ENCODE measurements around the gene ESR2. TPM values are rescaled to one million over a fixed set of nuclear protein-coding genes. Genes with fewer than 3 reads are reported as not detected.
"Not testable (repeated sequence)": the region's sequence is repeated elsewhere in the genome, so short reads cannot be mapped to it uniquely, and the experiment has no call there.

Gene ESR2
- total RNA-seq, 1 experiment from 2014 or later = 0.47 TPM

- H3K27me3 Mint-ChIP-seq (ENCODE audit: insufficient read depth, unreplicated experiment) = no peaks in the 10 kb centered on the region
- intact Hi-C loops (cut with micrococcal nuclease) = loop anchor here (1.0 kb wide), 3 partner anchors 73 to 263 kb away; no protein-coding TSS in a partner anchor
- no peak overlapping the region for H3K27ac Mint-ChIP-seq (ENCODE audit: low read depth, unreplicated experiment)
- BruUV-seq (replicated peaks) = no TSS peak
- peak; percentile 44 for DNase-seq (ENCODE audit: unreplicated experiment)
- no peak overlapping the region for H3K4me3 Mint-ChIP-seq (ENCODE audit: unreplicated experiment)
- H3K36me3 Mint-ChIP-seq (ENCODE audit: insufficient read depth, unreplicated experiment) = peaks cover 6% of the 10 kb centered on the region
- ChIA-PET CTCF (interaction anchor here (0.5 to 1.5 kb wide), 9 partner anchors 13 to 240 kb away, joined by 3 to 6 read pairs (median 3); no protein-coding TSS in a partner anchor), POLR2A (interaction anchor here (0.7 to 1.8 kb wide), 6 partner anchors 14 to 270 kb away, joined by 3 to 7 read pairs (median 4); no protein-coding TSS in a partner anchor)
- peaks cover 12% of the 10 kb centered on the region for H3K9me3 Mint-ChIP-seq (ENCODE audit: unreplicated experiment)
- H3K4me1 Mint-ChIP-seq (ENCODE audit: insufficient read depth, unreplicated experiment) = peaks cover 9% of the 10 kb centered on the region
- TF ChIP-seq, protein P1, sequence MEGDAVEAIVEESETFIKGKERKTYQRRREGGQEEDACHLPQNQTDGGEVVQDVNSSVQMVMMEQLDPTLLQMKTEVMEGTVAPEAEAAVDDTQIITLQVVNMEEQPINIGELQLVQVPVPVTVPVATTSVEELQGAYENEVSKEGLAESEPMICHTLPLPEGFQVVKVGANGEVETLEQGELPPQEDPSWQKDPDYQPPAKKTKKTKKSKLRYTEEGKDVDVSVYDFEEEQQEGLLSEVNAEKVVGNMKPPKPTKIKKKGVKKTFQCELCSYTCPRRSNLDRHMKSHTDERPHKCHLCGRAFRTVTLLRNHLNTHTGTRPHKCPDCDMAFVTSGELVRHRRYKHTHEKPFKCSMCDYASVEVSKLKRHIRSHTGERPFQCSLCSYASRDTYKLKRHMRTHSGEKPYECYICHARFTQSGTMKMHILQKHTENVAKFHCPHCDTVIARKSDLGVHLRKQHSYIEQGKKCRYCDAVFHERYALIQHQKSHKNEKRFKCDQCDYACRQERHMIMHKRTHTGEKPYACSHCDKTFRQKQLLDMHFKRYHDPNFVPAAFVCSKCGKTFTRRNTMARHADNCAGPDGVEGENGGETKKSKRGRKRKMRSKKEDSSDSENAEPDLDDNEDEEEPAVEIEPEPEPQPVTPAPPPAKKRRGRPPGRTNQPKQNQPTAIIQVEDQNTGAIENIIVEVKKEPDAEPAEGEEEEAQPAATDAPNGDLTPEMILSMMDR (IDR thresholded peaks at IDR 0.05; ENCODE audit: unreplicated experiment) = peak; percentile 65
These were observed 254.1 kb downstream of the ESR2 start for GRCh38 chr14:64040044-64040443.

DNA sequence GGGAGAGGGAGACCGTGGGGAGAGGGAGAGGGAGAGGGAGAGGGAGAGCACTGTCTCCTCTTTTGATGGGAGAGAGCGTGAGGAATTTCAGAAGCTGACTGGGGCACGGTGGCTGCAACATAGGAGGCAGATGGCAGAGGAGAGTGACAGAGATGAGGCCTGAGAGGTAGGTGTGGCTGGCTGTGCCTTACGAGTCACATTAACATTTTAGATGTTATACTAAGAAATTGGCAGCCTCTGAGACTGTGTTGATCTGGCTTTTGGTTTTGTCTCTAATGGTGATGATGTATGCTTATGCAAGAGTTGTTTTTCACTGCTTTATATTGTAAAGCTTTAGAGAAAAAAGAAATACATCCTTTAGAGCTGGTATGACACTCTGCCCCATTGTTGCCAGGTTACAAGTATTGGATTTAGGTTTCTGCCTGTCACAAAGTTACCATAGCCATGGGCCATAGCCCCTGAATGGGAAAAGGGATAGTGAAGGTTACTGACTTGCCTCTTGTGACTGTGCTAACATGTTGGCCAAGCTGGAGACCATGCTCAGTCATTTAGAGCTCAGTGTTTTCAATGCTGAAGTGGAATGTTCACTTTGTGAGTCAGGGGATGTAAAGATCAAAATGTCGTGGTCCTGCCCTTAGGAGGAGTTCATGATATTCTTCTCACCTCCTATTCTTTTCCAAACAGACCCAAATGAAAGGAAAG is 255.2 kb downstream of the ESR2 start:
- peak overlapping the region; percentile 57 for H3K27ac Mint-ChIP-seq (ENCODE audit: low read depth, unreplicated experiment)
- no peaks in the 10 kb centered on the region for H3K27me3 Mint-ChIP-seq (ENCODE audit: insufficient read depth, unreplicated experiment)
- H3K9me3 Mint-ChIP-seq (ENCODE audit: unreplicated experiment) = peaks cover 12% of the 10 kb centered on the region
- H3K4me3 Mint-ChIP-seq (ENCODE audit: unreplicated experiment) = no peak overlapping the region
- H3K4me1 Mint-ChIP-seq (ENCODE audit: insufficient read depth, unreplicated experiment) = peaks cover 9% of the 10 kb centered on the region
- TF ChIP-seq, protein P1 (IDR thresholded peaks at IDR 0.05; ENCODE audit: unreplicated experiment) = no peak
- intact Hi-C loops (cut with micrococcal nuclease) = no loop called here
- H3K36me3 Mint-ChIP-seq (ENCODE audit: insufficient read depth, unreplicated experiment) = peaks cover 6% of the 10 kb centered on the region
- no peak for DNase-seq (ENCODE audit: unreplicated experiment)
- no TSS peak for BruUV-seq (replicated peaks)
- POLR2A ChIA-PET = interaction anchor here (0.6 to 1.4 kb wide), 6 partner anchors 20 to 271 kb away, joined by 3 to 7 read pairs (median 4); no protein-coding TSS in a partner anchor
- CTCF ChIA-PET = interaction anchor here (0.7 to 1.5 kb wide), 7 partner anchors 15 to 239 kb away, joined by 3 to 6 read pairs (median 4); no protein-coding TSS in a partner anchor

DNA sequence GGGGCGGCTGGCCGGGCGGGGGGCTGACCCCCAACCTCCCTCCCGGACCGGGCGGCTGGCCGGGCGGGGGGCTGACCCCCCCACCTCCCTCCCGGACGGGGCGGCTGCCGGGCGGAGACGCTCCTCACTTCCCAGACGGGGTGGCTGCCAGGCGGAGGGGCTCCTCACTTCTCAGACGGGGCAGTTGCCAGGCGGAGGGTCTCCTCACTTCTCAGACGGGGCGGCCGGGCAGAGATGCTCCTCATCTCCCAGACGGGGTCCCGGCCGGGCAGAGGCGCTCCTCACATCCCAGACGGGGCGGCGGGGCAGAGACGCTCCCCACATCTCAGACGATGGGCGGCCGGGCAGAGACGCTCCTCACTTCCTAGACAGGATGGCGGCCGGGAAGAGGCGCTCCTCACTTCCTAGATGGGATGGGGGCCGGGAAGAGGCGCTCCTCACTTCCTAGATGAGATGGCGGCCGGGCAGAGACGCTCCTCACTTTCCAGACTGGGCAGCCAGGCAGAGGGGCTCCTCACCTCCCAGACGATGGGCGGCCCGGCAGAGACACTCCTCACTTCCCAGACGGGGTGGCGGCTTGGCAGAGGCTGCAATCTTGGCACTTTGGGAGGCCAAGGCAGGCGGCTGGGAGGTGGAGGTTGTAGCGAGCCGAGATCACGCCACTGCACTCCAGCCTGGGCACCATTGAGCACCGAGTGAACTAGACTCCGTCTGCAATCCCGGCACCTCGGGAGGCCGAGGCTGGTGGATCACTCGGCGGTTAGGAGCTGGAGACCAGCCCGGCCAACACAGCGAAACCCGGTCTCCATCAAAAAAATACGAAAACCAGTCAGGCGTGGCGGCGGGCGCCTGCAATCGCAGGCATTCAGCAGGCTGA is 256.1 kb downstream of the ESR2 start:
- H3K9me3 Mint-ChIP-seq (ENCODE audit: unreplicated experiment) = peaks cover 11% of the 10 kb centered on the region
- H3K36me3 Mint-ChIP-seq (ENCODE audit: insufficient read depth, unreplicated experiment); H3K4me3 Mint-ChIP-seq (ENCODE audit: unreplicated experiment); BruUV-seq (replicated peaks); H3K27me3 Mint-ChIP-seq (ENCODE audit: insufficient read depth, unreplicated experiment); DNase-seq (ENCODE audit: unreplicated experiment); intact Hi-C loops (cut with micrococcal nuclease); H3K4me1 Mint-ChIP-seq (ENCODE audit: insufficient read depth, unreplicated experiment): not testable (repeated sequence)
- peak overlapping the region; percentile 57 for H3K27ac Mint-ChIP-seq (ENCODE audit: low read depth, unreplicated experiment)
- ChIA-PET POLR2A (interaction anchor here (1.4 kb wide), 1 partner anchor 45 kb away, joined by 7 read pairs; no protein-coding TSS in a partner anchor), CTCF (interaction anchor here (1.4 to 1.5 kb wide), 2 partner anchors 15 to 238 kb away, joined by 5 to 6 read pairs; no protein-coding TSS in a partner anchor)

DNA sequence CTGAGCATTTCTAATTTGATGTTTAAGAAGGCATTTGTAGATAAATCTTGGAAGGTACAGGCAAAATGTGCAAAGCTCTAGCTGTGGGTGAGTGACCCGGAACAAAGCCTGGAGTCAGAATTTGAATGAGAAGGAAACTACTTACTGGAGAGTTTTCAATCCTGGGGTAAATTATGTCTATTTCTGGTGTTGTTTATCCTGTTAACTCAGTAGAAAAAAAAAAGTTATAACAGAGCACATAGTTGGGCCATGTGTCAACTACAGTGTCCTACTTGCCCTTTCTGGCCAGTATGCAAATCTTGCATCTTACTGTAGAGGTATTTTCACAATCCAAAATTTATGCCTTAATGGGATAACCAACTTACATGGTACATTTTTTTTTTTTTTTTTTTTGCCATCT is 259.0 kb downstream of the ESR2 start:
- no peak overlapping the region for H3K4me3 Mint-ChIP-seq (ENCODE audit: unreplicated experiment)
- BruUV-seq (replicated peaks) = no TSS peak

More for the DNA sequence above, 259.0 kb downstream of the ESR2 start:
- no peak for DNase-seq (ENCODE audit: unreplicated experiment)
- H3K27me3 Mint-ChIP-seq (ENCODE audit: insufficient read depth, unreplicated experiment) = no peaks in the 10 kb centered on the region
- peaks cover 15% of the 10 kb centered on the region for H3K36me3 Mint-ChIP-seq (ENCODE audit: insufficient read depth, unreplicated experiment)
- H3K9me3 Mint-ChIP-seq (ENCODE audit: unreplicated experiment) = no peaks in the 10 kb centered on the region
- H3K27ac Mint-ChIP-seq (ENCODE audit: low read depth, unreplicated experiment) = no peak overlapping the region
- POLR2A ChIA-PET = interaction anchor here (0.7 kb wide), 2 partner anchors 382 to 428 kb away, joined by 4 to 6 read pairs; no protein-coding TSS in a partner anchor
- CTCF ChIA-PET = interaction anchor here (0.6 to 1.0 kb wide), 3 partner anchors 26 to 208 kb away, joined by 3 read pairs; no protein-coding TSS in a partner anchor
- peaks cover 9% of the 10 kb centered on the region for H3K4me1 Mint-ChIP-seq (ENCODE audit: insufficient read depth, unreplicated experiment)
- TF ChIP-seq, protein P1 (IDR thresholded peaks at IDR 0.05; ENCODE audit: unreplicated experiment) = no peak
- intact Hi-C loops (cut with micrococcal nuclease) = no loop called here

Small RNA genes within 50 kb of the gene (microRNA-seq; reads per million reads assigned to microRNA genes)
- not detected for gene MIR548H1

Other genes with a start within 250 kb of the ESR2 start
- gene MTHFD1, start 94.0 kb upstream of the ESR2 start, total RNA-seq (2022) = 57.6 and 72.7 TPM in 2 replicates
- gene AKAP5, start 171.1 kb upstream of the ESR2 start, total RNA-seq (2022) = 0.14 and 0.22 TPM in 2 replicates
- gene ZBTB25, start 209.5 kb upstream of the ESR2 start, total RNA-seq (2022) = 11.7 and 15.3 TPM in 2 replicates
- 26.5 and 30.9 TPM in 2 replicates for gene ZBTB1, start 210.4 kb upstream of the ESR2 start, total RNA-seq (2022)
- gene HSPA2, start 246.4 kb upstream of the ESR2 start, total RNA-seq (2022) = 0.51 and 0.56 TPM in 2 replicates